Fibroblast of peridontal ligament (primary cell): ENCODE data around the gene ANKFN1.
"Not testable (repeated sequence)": the region's sequence is repeated elsewhere in the genome, so short reads cannot be mapped to it uniquely, and the experiment has no call there.

ENCODE experiments used
- DNase-seq: peaks from one replicate; pipeline ENCODE4 v3.0.0-alpha.2; 2010; ENCODE audit errors: extremely low read depth

Gene ANKFN1

DNA sequence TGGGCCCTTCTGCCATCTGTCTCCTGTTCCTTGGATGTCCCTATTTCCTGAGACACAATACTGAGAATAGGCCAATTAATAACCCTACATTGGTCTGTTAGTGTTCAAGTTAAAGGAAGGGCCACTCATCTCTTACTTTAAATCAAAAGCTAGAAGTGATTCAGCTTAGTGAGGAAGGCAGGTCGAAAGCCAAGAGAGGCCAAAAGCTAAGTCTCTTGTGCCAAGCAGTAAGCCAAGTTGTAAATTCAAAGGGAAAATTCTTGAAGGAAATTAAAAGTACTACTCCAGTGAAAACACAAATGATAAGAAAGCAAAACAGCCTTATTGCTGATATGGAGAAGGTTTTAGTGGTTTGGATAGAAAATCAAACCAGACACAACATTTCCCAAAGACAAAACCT is 28.8 kb downstream of the ANKFN1 start:
- DNase-seq = no peak

GRCh38 chr17:56184650-56185049 is 31.4 kb downstream of the ANKFN1 start:
- no peak for DNase-seq

DNA sequence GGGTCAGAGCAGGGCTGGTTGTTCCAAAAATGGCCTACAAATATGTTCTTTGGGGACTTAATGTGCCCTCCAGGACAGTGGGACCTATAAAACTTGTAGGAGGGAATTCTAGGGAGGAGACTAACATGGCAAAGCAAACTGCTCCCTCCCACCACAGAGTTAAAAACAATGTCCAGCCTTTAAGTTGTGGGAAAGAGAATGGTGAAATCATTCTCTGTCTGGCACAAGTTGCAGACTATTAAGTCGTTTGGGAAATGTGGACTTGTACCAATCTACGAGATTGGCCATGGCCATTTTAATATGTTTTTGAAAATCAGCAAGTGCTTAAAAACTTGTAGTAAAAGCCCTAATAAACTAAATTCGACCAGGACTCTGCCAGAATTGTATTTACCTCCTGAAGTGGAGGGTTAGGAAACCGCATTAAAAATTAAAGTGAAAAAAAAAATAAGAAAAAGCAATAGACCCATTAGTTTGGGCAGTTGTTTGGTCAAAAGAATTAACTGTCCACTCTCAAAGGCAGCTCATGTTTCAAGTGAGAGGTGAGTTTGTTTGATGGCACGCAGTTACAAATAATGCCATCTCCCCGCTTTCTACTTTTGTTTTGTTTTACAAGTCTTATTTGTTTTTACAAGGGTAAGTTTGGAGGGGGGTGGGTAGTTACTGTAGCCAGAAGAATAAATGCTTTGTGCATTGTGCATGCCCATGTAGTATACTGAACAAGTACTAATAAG is 32.4 kb downstream of the ANKFN1 start:
- peak; percentile 66 for DNase-seq

DNA sequence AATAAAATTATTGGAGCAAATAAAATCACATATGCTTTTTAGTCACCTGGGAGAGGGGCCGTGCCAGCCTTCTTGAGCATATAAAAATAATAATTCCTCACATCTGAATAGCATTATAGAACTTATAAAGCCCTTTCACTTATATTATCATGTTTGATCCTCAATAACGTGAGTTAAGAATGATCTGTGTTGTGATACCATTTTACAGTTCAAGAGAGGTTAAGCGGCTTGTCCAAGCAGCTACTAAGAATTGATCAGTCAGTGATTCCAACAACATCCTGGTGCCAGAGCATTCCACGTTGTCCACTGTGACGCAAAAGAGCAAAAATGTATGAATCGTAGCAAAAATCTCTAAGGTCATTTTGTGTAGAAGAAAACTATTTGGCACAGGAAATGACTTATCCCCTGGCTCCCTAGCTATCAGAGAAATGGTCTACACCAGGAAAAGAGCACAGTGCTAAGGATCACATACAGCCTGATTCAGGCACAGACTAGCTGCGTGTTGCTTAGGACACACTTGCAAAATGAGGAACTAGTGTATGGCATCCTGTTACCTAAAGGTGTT is 33.0 kb downstream of the ANKFN1 start:
- peak; percentile 86 for DNase-seq

DNA sequence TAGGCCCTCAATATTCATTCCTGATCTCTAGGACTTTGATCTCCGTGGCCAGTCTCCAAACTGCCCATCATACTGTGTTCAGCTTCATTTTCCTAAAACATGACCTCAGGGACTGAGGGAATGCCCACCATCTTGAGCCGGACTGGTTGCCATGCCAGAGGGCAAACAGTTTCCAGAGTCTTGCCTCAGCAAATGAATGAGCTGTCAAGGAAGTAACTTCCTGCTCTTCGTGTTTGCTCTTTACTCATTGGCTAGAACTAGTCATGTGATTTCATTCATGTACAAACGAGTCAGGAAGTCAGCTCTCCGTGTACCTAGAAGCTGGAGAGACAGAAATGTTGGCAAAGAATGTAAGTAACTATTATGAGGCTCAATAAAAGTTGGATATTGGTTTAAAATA is 50.2 kb downstream of the ANKFN1 start:
- no peak for DNase-seq

GRCh38 chr17:56206351-56206750 is 53.1 kb downstream of the ANKFN1 start:
- DNase-seq = no peak

- peak; percentile 20 for DNase-seq
Measured at GRCh38 chr17:56213031-56213430, 59.8 kb downstream of the ANKFN1 start.

DNA sequence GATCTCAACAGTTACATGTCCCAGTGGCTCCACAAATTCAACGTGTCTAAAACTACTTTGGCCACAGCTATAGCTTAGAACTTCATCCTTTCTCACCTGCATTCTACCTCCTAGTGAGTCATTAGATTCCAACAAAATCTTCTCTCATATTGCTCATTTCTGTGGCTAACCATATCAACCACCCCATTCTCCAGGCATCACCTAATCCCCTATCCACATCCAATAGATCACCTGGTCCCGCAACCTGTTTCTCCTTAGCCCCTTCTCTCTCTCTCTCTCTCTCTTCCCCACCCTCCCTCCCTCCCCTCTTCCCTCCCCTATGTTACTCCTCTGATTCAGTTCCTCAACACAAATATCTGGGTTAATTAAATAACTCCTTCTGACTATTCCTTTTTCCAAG is 64.6 kb downstream of the ANKFN1 start:
- DNase-seq = no peak

- DNase-seq = no peak
Measured at GRCh38 chr17:56222255-56222654, 69.0 kb downstream of the ANKFN1 start.

DNA sequence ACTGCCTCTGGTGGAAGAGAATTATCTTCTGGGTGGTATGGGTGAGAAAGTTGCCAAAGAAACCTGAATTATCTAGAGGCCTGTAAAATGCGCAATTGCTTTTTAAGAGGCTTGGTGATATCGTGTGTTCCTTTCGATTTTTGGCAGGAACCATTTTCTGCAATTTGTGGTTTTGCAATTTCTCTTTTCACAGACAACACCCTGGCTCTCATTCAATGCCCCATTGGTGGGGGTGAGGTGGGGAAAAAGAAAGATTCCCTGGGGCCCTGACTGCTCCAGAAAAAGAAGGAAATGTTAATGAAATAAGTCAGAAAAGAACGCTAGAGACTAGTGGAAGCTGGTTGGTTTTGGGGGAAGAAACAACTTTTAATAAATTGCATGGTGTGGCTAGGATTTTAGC is 77.4 kb downstream of the ANKFN1 start:
- peak; percentile 81 for DNase-seq

- no peak for DNase-seq
Measured at GRCh38 chr17:56231252-56231651, 78.0 kb downstream of the ANKFN1 start.

DNA sequence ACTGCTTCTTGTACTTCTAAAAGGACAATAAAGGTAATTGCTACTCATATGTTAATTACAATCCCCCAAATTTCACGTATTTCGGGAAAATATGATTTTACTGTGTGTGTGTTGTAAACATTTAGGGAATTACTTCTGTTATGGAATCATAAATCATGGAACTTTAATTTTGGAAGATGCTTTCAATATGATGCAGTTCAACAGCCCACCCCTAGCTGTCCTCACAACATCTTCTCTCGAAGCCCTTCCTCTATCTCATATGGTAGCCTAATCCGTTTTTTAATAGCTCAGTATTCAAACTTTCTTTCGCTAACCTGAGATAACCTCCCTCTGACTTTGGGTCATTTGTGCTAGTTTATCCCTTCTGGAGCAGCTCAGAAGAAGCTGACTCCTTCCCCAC is 78.4 kb downstream of the ANKFN1 start:
- DNase-seq = no peak

DNA sequence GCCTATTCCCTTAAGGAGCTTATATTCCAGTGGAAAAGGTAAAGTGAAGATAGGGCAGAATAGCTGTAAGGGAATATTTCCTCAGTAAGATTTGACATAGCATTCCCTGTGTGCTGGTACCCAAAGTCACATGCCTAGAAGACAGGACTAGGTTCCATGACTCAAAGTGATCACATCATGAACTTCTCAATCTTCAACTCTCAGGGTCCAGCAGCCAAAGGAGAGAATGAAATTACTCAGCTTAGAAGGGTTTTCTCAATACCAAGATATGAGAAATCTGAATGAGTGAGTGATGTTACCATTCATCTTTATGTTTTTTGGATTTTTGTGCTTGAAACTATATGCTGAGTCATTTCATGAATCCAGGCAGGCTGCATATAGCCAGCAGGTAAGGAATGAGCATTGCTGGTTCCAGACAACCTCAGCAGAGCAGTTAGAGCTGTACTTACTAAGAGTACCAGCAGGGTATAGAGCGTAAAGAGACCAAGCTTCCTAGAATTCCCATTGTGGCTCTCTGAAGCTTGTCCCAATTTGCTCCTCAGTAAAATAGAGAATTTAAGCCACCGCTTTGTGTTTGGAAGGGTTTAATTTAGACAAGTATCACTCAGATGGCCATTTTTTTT is 91.1 kb downstream of the ANKFN1 start:
- no peak for DNase-seq

GRCh38 chr17:56247816-56248215 is 94.5 kb downstream of the ANKFN1 start:
- DNase-seq = no peak

GRCh38 chr17:56257075-56257474 is 103.8 kb downstream of the ANKFN1 start:
- no peak for DNase-seq

DNA sequence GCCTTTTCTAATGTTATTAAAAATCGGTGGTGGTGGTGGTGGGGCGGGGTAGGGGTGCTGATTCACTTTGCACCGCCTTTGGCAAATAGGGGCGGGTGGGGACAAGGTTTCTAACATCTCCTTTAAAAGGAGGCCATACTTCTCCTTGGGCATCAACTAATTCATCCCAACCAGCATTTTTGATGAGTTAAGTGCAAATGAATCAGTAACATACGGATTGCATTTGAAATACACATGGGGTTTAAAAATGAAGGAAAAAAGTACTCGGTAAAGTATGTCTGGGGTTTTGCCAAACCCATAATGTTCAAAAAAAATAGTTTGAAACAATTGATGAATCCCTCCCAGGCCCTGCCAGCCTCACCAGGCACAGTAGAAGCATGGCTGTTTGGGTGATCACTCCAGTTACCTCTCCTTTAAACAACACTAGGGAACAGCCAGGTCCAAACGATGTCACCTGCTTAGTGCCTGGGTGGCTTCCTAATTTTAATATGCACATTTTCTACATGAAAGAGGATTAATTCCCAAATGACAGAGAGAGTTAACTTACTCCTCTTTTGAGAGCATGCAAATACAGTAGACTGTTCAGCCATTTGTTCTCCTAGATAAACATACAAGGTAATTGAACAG is 107.2 kb downstream of the ANKFN1 start:
- DNase-seq = peak; percentile 85

DNA sequence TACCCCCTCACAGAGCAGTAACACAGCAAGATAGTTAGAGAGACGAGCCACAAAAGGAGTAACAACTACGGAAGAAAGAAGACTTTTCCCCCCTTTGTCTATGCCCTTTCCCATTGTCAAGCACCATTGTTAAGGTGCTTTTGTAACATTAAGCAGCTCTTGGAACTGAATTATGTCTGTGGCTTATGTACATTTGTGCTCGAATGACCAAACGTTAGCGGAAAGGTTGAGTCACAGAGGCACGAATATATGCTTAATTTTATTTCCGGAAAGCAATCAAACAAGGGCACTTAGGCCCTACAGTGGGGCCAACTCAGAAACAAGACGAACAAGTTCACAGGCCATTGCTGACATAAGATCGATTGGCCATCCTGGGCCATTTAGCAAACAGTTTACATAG is 109.5 kb downstream of the ANKFN1 start:
- DNase-seq = no peak

DNA sequence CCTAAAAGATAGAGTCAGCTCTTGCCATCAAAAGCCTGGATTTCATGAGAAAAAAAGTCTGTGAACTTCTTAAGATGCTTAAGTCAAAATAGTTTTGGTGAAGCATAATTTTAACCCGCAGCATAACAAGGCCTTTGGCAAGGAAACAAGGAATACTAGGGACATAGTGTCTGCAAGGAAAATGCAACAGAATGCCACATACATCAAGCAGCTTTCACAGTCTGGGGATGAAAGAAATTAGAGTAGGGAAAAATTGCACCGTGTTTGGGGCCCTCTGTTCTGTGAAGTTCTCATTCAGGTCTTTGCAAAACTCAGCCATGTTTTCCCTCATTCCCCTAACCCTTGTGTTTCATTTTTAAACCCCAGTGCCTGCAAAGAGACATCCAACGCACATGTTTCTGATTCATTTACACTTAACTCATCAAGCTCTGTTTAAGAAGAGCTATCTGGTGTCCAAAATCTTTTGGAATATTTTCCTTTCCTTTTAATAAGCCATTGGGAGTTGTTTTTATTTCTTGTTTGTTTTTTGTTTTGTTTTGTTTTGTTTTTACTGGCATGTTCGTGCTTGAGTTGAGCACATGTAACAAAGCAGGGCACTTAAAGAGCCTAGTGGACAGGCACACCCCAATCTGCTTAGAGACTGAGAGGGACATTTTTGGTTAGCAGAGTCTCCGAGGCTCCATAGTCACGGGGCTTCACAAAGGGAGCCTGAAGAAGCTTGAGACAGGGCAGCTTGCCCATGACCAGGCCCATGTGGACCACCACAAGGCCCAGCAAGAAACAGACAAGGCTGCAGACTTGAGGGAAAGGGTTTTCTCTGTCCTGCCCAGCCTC is 116.5 kb downstream of the ANKFN1 start:
- peak; percentile 71 for DNase-seq

DNA sequence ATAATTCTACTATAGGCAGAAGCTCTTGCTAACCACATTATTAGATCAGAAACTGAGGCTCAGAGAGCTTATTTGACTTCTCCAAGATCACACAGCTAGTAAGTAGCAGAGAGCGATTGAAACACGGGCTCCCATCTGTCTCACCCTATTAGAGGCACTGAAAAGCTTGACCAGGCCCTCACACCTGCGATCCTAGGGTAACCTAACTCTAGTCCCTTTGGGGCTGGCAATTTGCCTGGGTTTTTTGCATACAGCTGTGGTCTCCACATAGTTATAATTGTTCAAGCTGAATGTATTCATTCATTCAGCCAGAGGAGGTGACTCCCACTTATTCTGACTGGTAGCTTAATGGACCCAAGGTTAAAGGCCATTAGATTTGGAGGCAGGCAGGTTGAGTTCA is 121.2 kb downstream of the ANKFN1 start:
- no peak for DNase-seq

DNA sequence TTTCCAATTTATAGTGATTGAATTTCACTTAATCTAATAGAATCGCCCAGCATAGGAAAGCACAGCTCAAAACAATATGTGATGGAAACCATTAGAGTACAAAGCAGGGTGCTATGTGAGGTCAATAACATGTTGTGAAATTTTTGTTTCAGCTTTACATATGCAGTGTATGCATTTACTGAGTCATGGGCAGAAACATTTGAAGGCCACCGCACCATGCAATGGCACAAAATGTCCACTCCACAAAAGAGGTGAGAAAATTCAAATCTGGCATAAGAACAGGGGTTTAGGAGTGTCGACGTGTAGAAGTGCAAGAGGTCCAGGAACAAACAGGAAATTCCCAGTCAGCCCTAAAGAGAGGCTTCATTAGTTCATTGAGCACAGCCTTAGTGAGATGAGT is 131.2 kb downstream of the ANKFN1 start:
- no peak for DNase-seq

DNA sequence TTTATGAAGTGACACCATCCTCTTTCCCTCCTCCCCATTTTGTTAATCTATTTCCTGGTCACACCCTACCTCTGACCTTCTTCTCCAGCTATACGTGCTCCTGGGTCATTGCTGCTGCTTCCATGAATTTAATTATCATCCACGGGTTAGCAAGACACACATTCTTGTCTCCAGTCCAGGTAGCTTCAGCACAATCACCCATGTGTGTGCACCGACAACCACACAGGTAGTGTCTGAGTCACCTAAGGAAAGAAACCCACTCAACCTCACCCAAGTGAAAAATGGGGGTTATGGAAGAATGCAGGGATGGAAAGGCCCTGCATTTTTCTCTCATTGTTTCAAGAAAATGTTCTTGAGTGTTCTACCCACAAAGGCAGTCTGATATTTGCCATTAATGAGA is 135.5 kb downstream of the ANKFN1 start:
- DNase-seq = not testable (repeated sequence)

- peak; percentile 35 for DNase-seq
Measured at GRCh38 chr17:56289321-56289720, 136.0 kb downstream of the ANKFN1 start.
